H1 (cell line): ENCODE data around the gene TAGLN2. TPM values are rescaled to one million over a fixed set of nuclear protein-coding genes. Genes with fewer than 3 reads are reported as not detected.

Source experiments
- CTCF ChIA-PET: fragments of 300-600 bp; sonication (Branson Sonifier 250); formaldehyde crosslinking; loops from one replicate; lab custom pipeline; 2021; ENCODE audit not compliant: partially characterized antibody; lab: Charles Lee
- POLR2A ChIA-PET: fragments of 300-600 bp; sonication (Branson Sonifier 250); formaldehyde crosslinking; loops from one replicate; lab custom pipeline; 2021; ENCODE audit warnings: inconsistent platforms; ENCODE audit not compliant: partially characterized antibody; lab: Charles Lee
- DNase-seq, 2 experiments: peaks; one replicate each; pipeline versions ENCODE4 v3.0.0 to v3.0.0-alpha.2; 2010 to 2022; ENCODE audit warnings: low spot score in 2 of 2, low read depth in 1 of 2, mixed read lengths in 1 of 2
- FAIRE-seq: peaks from 2 replicates; lab custom pipeline; 2011; peaks lifted over from hg19 to GRCh38; lab: Jason Lieb, UNC
- H2AFZ ChIP-seq: 2 replicates; pipeline ENCODE4 v1.8.1; 2012; ENCODE audit warnings: low read length, inconsistent platforms
- H2AK5ac ChIP-seq: 2 replicates; pipeline ENCODE4 v1.6.1; 2013; ENCODE audit warnings: low read depth, low read length
- H2BK120ac ChIP-seq: replicated peaks from 2 replicates; pipeline ENCODE3; 2013; ENCODE audit warnings: low read depth, low read length, inconsistent platforms
- H2BK12ac ChIP-seq: 2 replicates; pipeline ENCODE4 v1.6.1; 2013; ENCODE audit warnings: low read depth, low read length
- H2BK15ac ChIP-seq: 2 replicates; pipeline ENCODE4 v1.6.1; 2013; ENCODE audit warnings: low read length
- H2BK20ac ChIP-seq: 2 replicates; pipeline ENCODE4 v1.6.1; 2013; ENCODE audit warnings: low read length
- H2BK5ac ChIP-seq: 2 replicates; pipeline ENCODE4 v1.6.1; 2013; ENCODE audit warnings: low read depth, low read length
- H3K14ac ChIP-seq: 2 replicates; pipeline ENCODE4 v1.6.1; 2013; ENCODE audit warnings: inconsistent platforms; ENCODE audit not compliant: insufficient read length
- H3K18ac ChIP-seq: 2 replicates; pipeline ENCODE4 v1.6.1; 2013; ENCODE audit warnings: low read length; ENCODE audit errors: extremely low read depth
- H3K23ac ChIP-seq: 2 replicates; pipeline ENCODE4 v1.6.1; 2013; ENCODE audit warnings: inconsistent platforms; ENCODE audit not compliant: insufficient read length
- H3K23me2 ChIP-seq: 2 replicates; pipeline ENCODE4 v1.6.1; 2013; ENCODE audit warnings: low read depth, low read length
- H3K27ac ChIP-seq: 2 replicates; pipeline ENCODE4 v1.6.1; 2011; ENCODE audit warnings: low read depth, low read length, inconsistent platforms
- H3K27me3 ChIP-seq, 4 experiments: replicated peaks in 1 of 4; 1 replicate in 1 of 4; 2 replicates in 3 of 4; pipeline versions ENCODE4 v1.6.1 to v1.8.1; 2011 to 2013; ENCODE audit warnings: low read length in 3 of 4, mild to moderate bottlenecking in 3 of 4, inconsistent platforms in 2 of 4, mixed read lengths in 2 of 4, moderate library complexity in 1 of 4; ENCODE audit not compliant: control insufficient read depth in 3 of 4, insufficient read depth in 3 of 4; ENCODE audit errors: extremely low read depth in 1 of 4
- H3K36me3 ChIP-seq, 4 experiments: 2 replicates each; pipeline versions ENCODE4 v1.6.1 to v1.8.1; 2011 to 2013; ENCODE audit warnings: mild to moderate bottlenecking in 4 of 4, low read length in 3 of 4, moderate library complexity in 2 of 4, control low read depth in 1 of 4, inconsistent platforms in 1 of 4; ENCODE audit not compliant: insufficient read depth in 4 of 4, control insufficient read depth in 2 of 4
- H3K4ac ChIP-seq: replicated peaks from 2 replicates; pipeline ENCODE3; 2013; ENCODE audit warnings: low read length, low read depth, mixed read lengths, inconsistent platforms; ENCODE audit not compliant: insufficient read length
- H3K4me1 ChIP-seq, 4 experiments: replicated peaks in 1 of 4; 1 replicate in 1 of 4; 2 replicates in 3 of 4; pipeline versions ENCODE4 v1.6.1 to v1.8.1; 2011 to 2013; ENCODE audit warnings: low read length in 3 of 4, inconsistent platforms in 2 of 4, mixed read lengths in 1 of 4; ENCODE audit not compliant: insufficient read depth in 4 of 4, control insufficient read depth in 3 of 4
- H3K4me2 ChIP-seq, 2 experiments: 2 replicates each; pipeline versions ENCODE4 v1.6.1 to v1.8.1; 2011 to 2013; ENCODE audit warnings: low read depth in 2 of 2, low read length in 2 of 2, control low read depth in 1 of 2, inconsistent platforms in 1 of 2, mild to moderate bottlenecking in 1 of 2; ENCODE audit not compliant: insufficient read depth in 1 of 2
- H3K4me3 ChIP-seq, 4 experiments: fragments of 200-600, 300-600 bp in 1 of 4; sonication (generic), shearing (Covaris generic), sonication (Bioruptor Twin) in 1 of 4; 2 replicates each; pipeline versions ENCODE4 v1.5.1 to v1.8.1; 2011 to 2016; ENCODE audit warnings: low read length in 4 of 4, low read depth in 3 of 4, control low read depth in 2 of 4, inconsistent platforms in 2 of 4, mild to moderate bottlenecking in 2 of 4, mixed read lengths in 1 of 4, moderate library complexity in 1 of 4; ENCODE audit not compliant: insufficient read depth in 2 of 4; ENCODE audit errors: extremely low read depth in 1 of 4
- H3K56ac ChIP-seq: replicated peaks from 2 replicates; pipeline ENCODE3; 2013; ENCODE audit warnings: low read depth, mild to moderate bottlenecking, mixed read lengths, low read length, inconsistent platforms; ENCODE audit not compliant: insufficient read length
- H3K79me1 ChIP-seq: 2 replicates; pipeline ENCODE4 v1.6.1; 2013; ENCODE audit warnings: low read depth, low read length, control low read depth
- H3K79me2 ChIP-seq, 2 experiments: 2 replicates each; pipeline versions ENCODE4 v1.6.1 to v1.8.1; 2012 to 2013; ENCODE audit warnings: low read length in 2 of 2, mild to moderate bottlenecking in 2 of 2, inconsistent platforms in 1 of 2; ENCODE audit not compliant: insufficient read depth in 2 of 2, control insufficient read depth in 1 of 2
- H3K9ac ChIP-seq, 4 experiments: replicated peaks in 1 of 4; 1 replicate in 1 of 4; 2 replicates in 3 of 4; pipeline versions ENCODE4 v1.6.1 to v1.8.1; 2011 to 2013; ENCODE audit warnings: low read depth in 3 of 4, low read length in 3 of 4, control low read depth in 2 of 4, mild to moderate bottlenecking in 2 of 4, moderate library complexity in 2 of 4, inconsistent platforms in 1 of 4; ENCODE audit errors: extremely low read depth in 1 of 4
- H3K9me3 ChIP-seq, 2 experiments: 2 replicates each; pipeline versions ENCODE4 v1.6.1 to v1.8.1; 2012 to 2013; ENCODE audit warnings: mild to moderate bottlenecking in 2 of 2, moderate library complexity in 2 of 2, control low read depth in 1 of 2, inconsistent platforms in 1 of 2, low read depth in 1 of 2, low read length in 1 of 2, mixed read lengths in 1 of 2; ENCODE audit not compliant: insufficient read depth in 2 of 2
- H4K20me1 ChIP-seq, 2 experiments: replicated peaks in 1 of 2; 2 replicates each; pipeline versions ENCODE3 to v1.8.1; 2011 to 2013; ENCODE audit warnings: inconsistent platforms in 2 of 2, low read length in 2 of 2, mild to moderate bottlenecking in 1 of 2; ENCODE audit not compliant: insufficient read depth in 2 of 2, control insufficient read depth in 1 of 2
- H4K5ac ChIP-seq: 2 replicates; pipeline ENCODE4 v1.6.1; 2013; ENCODE audit warnings: low read length, low read depth, mixed read lengths, inconsistent platforms; ENCODE audit not compliant: insufficient read length
- H4K8ac ChIP-seq: 2 replicates; pipeline ENCODE4 v1.8.0; 2013; ENCODE audit warnings: mild to moderate bottlenecking, moderate library complexity, low read length, inconsistent platforms; ENCODE audit not compliant: insufficient read depth; ENCODE audit errors: extremely low read depth
- H4K91ac ChIP-seq: replicated peaks from 2 replicates; pipeline ENCODE3; 2013; ENCODE audit warnings: low read length, mixed read lengths, inconsistent platforms; ENCODE audit not compliant: insufficient read length
- POLR2A ChIP-seq, 2 experiments: IDR thresholded peaks; 1 replicate in 1 of 2; 2 replicates in 1 of 2; pipeline ENCODE4 v1.6.1; 2011; ENCODE audit warnings: low read depth in 2 of 2, low read length in 2 of 2, mild to moderate bottlenecking in 2 of 2; ENCODE audit errors: control extremely low read depth in 1 of 2
- WGBS, 2 experiments: shearing (Covaris generic) in 1 of 2; methylation state at CpG; one replicate each; pipeline versions ENCODE4 v1.1.6 to v1.1.7; 2013 to 2015; ENCODE audit warnings: low lambda C conversion rate in 2 of 2, mixed read lengths in 2 of 2, inconsistent platforms in 1 of 2, low coverage in 1 of 2, missing lambda C conversion rate in 1 of 2; ENCODE audit not compliant: insufficient replicate concordance in 2 of 2, insufficient coverage in 1 of 2, insufficient read length in 1 of 2; ENCODE audit errors: extremely low coverage in 1 of 2, missing lambda C conversion rate in 1 of 2; 5-methylcytosine and 5-hydroxymethylcytosine counted together
- polyA plus RNA-seq, 7 experiments: library from polyadenylated mRNA; depleted of rRNA in 3 of 7; stranded (reverse) in 5 of 7; unstranded in 2 of 7; fragments of >200 nt in 5 of 7; fragments of 200-250 nt in 2 of 7; gene quantifications; 1 replicate in 5 of 7; 2 replicates in 1 of 7; 4 replicates in 1 of 7; pipeline versions ENCODE4 v1.2.1 to v1.2.3, GENCODE V29; 2011 to 2013; ENCODE audit warnings: missing spikeins in 2 of 7, mixed read lengths in 2 of 7
- total RNA-seq: library from RNA; stranded (reverse); fragmentation: NEBNext Ultra II Directional; extraction: Animal tissue kit (Norgen Biotek cat#: 25700); gene quantifications from 2 replicates; pipeline ENCODE4 v1.2.1, GENCODE V29; 2021

The TAGLN2 gene
- total and polyA plus RNA-seq, 2 of the 8 experiments (the other 6 are each of a cell fraction or from before 2014, with no cell fraction given) = 93.0 to 114 TPM

DNA sequence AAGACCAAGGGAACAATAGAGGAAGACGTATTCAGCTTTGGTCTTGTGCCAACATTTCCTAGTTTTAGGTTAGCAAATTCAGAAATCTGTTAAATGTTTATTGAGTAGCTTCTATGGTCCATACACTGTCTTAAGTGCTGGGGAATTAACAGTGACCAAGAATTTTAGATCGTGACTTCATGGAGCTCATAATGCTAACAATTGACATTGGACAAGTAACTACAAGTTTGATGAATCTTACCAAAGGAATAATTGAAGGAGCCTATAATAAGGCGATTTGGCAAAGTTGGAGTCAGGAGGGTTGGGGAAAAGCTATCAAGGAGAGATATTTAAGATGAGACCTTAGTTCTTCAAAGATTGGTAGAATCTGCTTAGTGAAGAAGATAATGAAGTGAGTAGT, 30.1 kb upstream of the TAGLN2 start:
- H3K27ac ChIP-seq = no peak overlapping the region
- no peaks in the 10 kb centered on the region for H4K20me1 ChIP-seq
- no peak overlapping the region for H3K14ac ChIP-seq
- ChIA-PET POLR2A (interaction anchor here (1.1 to 1.7 kb wide), 3 partner anchors 10 to 15 kb away, joined by 3 to 6 read pairs (median 4); no protein-coding TSS in a partner anchor), CTCF (interaction anchor here (0.6 to 35.5 kb wide), 7 partner anchors 9 to 156 kb away, joined by 3 to 696 read pairs (median 6); no protein-coding TSS in a partner anchor)
- H3K9ac ChIP-seq = no peak overlapping the region
- no peaks in the 10 kb centered on the region; a peak in 1 of 7 replicates for H3K27me3 ChIP-seq
- no peaks in the 10 kb centered on the region for H3K79me2 ChIP-seq
- no peaks in the 10 kb centered on the region for H3K36me3 ChIP-seq
- no peak overlapping the region for H4K91ac ChIP-seq
- no peak overlapping the region for H2BK5ac ChIP-seq
- H3K4me1 ChIP-seq = no peaks in the 10 kb centered on the region
- no peak overlapping the region for H4K5ac ChIP-seq
- no peak overlapping the region for H3K18ac ChIP-seq
- H2AK5ac ChIP-seq = no peak overlapping the region
- H4K8ac ChIP-seq = no peak overlapping the region
- H3K56ac ChIP-seq = no peak overlapping the region
- no peak overlapping the region for H3K4me2 ChIP-seq
- DNase-seq (no peak), FAIRE-seq (no peak)
- H2BK12ac ChIP-seq = no peak overlapping the region
- no peaks in the 10 kb centered on the region for H3K9me3 ChIP-seq
- no peaks in the 10 kb centered on the region for H3K23me2 ChIP-seq
- no peak overlapping the region for H2AFZ ChIP-seq
- no peak overlapping the region for H3K23ac ChIP-seq
- H3K79me1 ChIP-seq = no peaks in the 10 kb centered on the region
- H2BK120ac ChIP-seq = no peak overlapping the region
- no peak overlapping the region for H2BK20ac ChIP-seq
- H3K4me3 ChIP-seq = no peak overlapping the region
- H2BK15ac ChIP-seq = no peak overlapping the region
- 84% methylated on average over 3 of the region's 3 CpGs; no CpG with 5 or more reads in 1 of the 2 experiments for WGBS, 2 experiments
- no peak overlapping the region for H3K4ac ChIP-seq
- no peak for TF ChIP-seq POLR2A (IDR thresholded peaks at IDR 0.05; ENCODE audit: control extremely low read depth in 1 of 2, low read depth in 2 of 2, low read length in 2 of 2)
